HG03066 (cell line): ENCODE results near the gene LEMD3.
"Not testable (repeated sequence)": the region's sequence is repeated elsewhere in the genome, so short reads cannot be mapped to it uniquely, and the experiment has no call there.

ENCODE experiments used
- ATAC-seq: cut with Tn5 transposase; IDR thresholded peaks from one replicate; pipeline ENCODE4 v1.9.1; 2021; ENCODE audit warnings: low read depth; ENCODE audit not compliant: unreplicated experiment

The LEMD3 gene

GRCh38 chr12:65276916-65277530, 107.6 kb downstream of the LEMD3 start:
- ATAC-seq, result no peak

- no peak for ATAC-seq
Observed at GRCh38 chr12:65277994-65278575, 108.7 kb downstream of the LEMD3 start.

GRCh38 chr12:65278576-65279368, 109.4 kb downstream of the LEMD3 start, which contains the start of gene MSRB3:
MSRB3 (plus strand) TSS chr12:65278683; CDS start chr12:65308580, 29,897 bp downstream.
- peak; percentile 59 for ATAC-seq

GRCh38 chr12:65279369-65280112, 110.2 kb downstream of the LEMD3 start:
- no peak for ATAC-seq

- no peak for ATAC-seq
Observed at GRCh38 chr12:65280306-65280705, 110.9 kb downstream of the LEMD3 start.

- ATAC-seq, result no peak
Observed at GRCh38 chr12:65282840-65283239, 113.5 kb downstream of the LEMD3 start.

GRCh38 chr12:65285532-65285931, 116.1 kb downstream of the LEMD3 start:
- ATAC-seq, result not testable (repeated sequence)

GRCh38 chr12:65287426-65287825, 118.0 kb downstream of the LEMD3 start:
- no peak for ATAC-seq

- ATAC-seq, result no peak
Observed at GRCh38 chr12:65292241-65292640, 122.9 kb downstream of the LEMD3 start.

- no peak for ATAC-seq
Observed at GRCh38 chr12:65293735-65294134, 124.4 kb downstream of the LEMD3 start.

GRCh38 chr12:65294641-65295262, 125.4 kb downstream of the LEMD3 start:
- no peak for ATAC-seq

- no peak for ATAC-seq
Observed at GRCh38 chr12:65296508-65297265, 127.3 kb downstream of the LEMD3 start.
